Stimulated activated CD8-positive, alpha-beta memory T cell treated with anti-CD3 and anti-CD28 coated beads, Interleukin-12 subunit alpha, Interleukin-12 subunit beta, amount 100 ng/mL, for 1 hour (primary cell): ENCODE measurements around the gene DDR2.

ENCODE experiments used
- DNase-seq: peaks from one replicate; pipeline ENCODE4 v3.0.0-alpha.2; 2020; ENCODE audit warnings: low read depth

DDR2 gene

GRCh38 chr1:162672622-162673260, 40.5 kb downstream of the DDR2 start:
- DNase-seq: no peak

DNA sequence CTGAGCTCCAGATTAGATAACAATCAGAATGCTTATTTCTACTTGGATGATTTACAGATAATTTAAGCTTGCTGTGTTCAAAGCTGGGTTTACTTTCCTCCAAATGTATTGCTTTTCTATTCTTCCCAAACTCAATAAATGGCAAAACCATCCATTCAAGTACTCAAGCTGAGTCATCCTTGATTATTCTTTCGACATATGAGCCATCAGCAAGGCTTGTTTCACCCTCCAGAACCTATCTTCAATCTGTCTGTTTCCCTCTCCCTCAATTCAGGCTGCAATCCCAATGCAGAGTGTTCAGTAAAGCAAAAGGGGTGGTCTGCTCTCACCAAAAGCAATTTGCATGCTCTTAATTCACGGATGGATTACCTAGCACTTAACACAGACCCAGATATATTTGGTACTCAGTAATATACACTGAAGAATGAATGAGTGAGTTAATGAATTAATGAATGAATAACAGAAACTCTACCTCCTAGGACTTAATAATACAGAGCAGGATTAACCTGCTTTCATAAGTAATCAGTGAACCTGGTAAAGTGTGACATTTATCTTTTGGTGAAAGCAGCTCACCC, 41.9 kb downstream of the DDR2 start:
- no peak for DNase-seq

DNA sequence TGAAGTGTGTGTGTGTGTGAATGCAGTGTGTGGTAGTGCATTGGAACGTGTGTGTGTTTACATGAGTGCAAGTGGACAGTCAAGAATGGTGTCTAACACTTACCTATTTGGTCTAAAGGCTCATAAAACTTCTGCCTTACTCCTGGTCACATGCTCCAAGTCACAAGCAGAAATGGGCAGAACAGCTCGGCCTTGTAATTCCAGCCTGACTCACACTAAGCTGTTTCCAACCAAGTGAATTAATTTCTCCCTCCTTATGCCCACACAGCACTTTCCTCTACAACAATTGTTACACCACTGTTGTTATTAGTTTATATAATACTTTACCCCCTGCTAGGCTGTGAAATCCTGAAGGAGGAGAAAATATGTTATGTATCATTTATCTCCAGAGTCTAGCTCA, 43.8 kb downstream of the DDR2 start:
- no peak for DNase-seq

- DNase-seq: no peak
These were observed 44.5 kb downstream of the DDR2 start for GRCh38 chr1:162676750-162677149.

DNA sequence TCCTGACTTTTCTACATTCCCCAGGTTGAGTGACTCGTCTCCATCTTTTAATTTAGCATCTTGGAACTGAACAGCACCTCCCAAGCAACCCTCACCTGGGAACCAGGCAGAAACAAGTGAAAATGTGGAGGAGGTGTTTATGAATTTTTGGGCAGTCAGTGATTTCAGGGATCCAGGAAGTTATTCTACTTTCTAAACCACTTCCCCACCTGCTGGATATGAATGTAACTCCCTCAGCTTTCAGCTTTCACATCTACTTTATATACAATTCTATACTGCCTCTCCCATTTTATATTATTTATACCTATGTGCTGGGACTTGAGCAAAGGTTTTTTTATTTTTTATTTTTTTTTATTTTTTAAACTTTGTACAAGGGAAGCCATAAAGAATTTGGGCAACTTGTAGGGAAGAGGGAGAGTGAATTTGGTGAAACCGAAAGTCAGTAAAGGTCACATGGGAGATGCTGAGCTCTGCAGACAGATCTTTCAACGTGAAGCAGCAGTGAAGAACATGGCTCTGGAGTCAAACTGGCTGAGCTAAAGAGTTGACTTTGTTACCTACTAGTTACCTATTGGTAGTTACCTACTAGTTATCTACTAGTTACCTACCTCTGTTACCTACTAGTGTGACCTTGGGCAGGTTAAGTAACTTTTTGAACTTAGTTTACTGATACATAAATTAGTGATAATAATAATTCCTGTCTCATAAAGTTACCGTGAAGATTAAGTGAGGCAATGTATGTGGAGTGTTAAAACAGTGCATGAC, 45.5 kb downstream of the DDR2 start:
- DNase-seq: no peak

GRCh38 chr1:162678439-162678838, 46.2 kb downstream of the DDR2 start:
- DNase-seq: no peak

GRCh38 chr1:162679298-162679697, 47.0 kb downstream of the DDR2 start:
- DNase-seq: no peak

DNA sequence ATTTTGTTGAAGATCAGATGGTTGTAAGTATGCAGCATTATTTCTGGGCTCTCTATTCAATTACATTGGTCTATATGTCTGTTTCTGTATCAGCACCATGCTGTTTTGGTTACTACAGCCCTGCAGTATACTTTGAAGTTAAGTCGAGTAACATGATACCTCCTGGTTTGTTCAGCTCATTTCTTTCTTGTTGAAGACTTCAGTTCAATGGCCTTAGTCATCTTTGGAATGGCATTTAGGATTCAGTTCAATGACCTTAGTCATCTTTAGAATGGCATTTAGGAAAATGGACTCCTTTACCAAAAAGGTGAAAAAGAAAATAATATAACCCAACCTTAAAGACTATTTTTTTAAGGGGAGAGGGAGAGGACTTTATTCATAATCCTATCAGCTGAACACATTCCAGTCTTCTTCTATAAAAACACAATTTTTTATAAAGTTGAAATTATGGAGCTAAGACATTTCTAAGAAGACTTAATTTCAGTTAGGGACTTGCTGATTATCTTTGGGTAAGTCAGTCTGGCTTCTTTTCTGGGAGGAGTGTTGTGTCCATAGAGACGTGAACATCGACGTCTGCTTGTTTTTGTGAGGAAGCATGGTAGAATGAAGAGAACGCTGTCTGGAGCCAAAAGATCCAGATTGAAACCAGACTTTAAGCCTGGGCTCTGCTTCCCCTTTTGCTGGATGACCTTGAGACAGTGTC, 48.3 kb downstream of the DDR2 start:
- DNase-seq: no peak

DNA sequence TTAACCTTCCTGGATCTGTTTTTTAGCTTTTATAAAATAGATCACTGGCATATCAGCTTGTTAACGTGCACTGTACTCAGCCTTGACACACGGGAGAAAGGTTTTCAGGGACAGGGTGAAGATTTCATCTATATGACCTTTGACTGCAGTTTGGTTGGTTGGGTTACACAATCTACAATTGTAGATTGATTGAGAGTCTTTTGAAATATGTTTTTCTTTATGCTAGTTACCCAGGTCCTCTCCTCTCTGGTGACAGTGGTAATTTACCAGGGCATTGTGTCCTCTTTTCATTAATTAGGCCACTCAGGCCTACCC, 48.8 kb downstream of the DDR2 start:
- DNase-seq: no peak

DNA sequence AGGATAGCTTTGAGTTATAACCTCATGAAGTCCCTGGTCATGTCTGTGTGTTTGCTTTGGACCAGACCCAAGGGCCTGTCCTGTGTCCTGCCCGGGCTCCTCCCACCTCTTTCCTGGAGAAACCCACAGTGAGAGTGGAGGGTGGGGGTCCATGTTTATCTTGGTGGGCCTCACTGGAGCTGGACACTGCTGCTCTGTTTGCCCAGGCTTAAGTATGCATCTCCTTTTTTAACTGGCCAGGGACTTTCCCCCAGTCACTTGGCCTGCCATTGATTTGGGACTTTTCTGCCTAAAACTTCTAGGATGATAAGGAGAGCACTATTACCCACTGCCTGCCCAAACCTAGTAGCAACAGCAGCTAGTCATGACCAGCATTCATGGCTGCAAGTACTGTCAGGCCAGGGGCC, 49.8 kb downstream of the DDR2 start:
- DNase-seq: no peak

GRCh38 chr1:162687870-162688269, 55.6 kb downstream of the DDR2 start:
- DNase-seq: no peak

DNA sequence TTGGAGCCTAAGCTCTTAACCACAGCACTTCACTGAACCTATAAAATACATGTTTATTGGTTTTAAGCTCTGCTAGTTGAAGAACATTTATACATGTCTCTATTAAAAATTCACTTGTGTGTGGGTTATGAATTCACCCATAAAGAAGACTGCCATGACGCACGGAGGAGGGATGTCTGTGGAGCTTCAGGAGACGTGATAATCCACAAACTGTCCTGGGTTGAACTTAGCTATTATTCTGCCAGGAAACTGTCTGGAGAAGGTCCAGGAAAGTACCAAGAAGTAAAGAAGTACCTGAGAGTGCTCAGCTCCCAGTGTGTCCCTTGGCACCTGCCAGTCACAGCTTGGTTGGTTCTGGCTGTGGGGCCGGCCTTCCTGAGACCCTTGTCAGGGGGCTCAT, 56.3 kb downstream of the DDR2 start:
- DNase-seq: no peak

- no peak for DNase-seq
These were observed 56.7 kb downstream of the DDR2 start for GRCh38 chr1:162688931-162689330.

DNA sequence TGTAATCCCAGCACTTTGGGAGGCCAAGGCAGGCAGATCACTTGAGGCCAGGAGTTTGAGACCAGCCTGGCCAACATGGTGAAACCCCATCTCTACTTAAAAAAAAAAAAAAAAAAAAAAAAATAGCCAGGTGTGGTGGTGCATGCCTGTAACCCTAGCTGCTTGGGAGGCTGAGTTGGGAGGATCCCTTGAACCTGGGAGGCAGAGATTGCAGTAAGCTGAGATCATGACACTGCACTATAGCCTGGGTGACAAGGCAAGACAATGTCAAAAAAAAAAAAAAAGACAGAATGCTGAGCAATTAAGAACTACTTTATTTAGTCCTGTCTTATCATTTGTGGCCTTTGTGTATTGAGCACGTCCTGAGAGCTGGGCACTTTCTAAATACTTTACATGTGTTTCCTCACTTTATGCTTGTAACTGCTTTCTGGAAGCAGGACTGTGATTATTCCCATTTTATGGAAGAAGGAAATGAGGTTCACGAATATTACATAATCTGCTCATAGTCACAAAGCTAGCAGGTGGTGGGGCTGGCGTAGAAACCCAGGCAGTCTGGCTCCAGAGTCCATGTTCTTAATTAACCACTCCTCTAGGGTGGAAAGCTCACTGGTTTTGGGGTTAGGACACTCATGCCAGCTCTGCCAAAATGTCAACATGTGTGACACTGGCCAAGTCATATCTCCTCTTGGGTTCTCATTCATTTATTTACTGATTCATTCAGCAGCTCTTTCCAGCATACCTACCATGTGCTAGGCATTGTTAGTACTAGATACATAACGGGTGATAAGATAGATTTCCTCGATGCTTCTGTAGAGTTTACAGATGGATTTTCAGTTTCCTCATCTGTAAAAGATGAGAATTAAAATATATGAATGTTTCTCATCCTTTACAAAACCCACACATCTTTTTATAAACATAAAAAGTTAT, 57.7 kb downstream of the DDR2 start:
- no peak for DNase-seq

- no peak for DNase-seq
These were observed 58.6 kb downstream of the DDR2 start for GRCh38 chr1:162690672-162691434.

DNA sequence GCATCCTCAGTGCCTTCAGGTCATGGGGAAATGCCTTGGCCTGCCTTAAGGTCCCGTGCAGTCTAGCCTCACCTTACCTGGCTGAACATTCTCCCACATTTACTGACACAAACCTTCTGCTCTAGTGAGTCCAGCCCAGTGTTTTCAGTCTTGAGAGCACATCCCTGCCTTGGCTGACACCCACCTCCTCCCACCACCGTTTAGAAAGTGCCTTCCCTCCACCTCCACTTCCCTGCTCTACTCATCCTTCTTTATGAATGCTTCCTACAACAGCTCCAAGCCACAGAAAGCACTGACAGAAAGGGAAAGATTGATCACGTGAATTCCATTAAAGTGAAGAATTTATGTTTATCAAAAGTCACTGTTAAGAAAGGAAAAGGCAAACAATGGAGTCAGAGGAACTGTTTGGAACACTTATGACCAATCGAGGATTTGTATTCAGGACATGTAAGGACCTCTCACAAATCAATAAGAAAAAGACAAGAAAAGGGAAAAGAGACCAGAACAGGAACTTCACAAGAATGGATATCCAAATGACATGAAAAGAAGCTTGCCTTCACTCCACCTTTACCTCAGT, 59.8 kb downstream of the DDR2 start:
- DNase-seq: no peak

GRCh38 chr1:162694911-162695310, 62.6 kb downstream of the DDR2 start:
- no peak for DNase-seq

DNA sequence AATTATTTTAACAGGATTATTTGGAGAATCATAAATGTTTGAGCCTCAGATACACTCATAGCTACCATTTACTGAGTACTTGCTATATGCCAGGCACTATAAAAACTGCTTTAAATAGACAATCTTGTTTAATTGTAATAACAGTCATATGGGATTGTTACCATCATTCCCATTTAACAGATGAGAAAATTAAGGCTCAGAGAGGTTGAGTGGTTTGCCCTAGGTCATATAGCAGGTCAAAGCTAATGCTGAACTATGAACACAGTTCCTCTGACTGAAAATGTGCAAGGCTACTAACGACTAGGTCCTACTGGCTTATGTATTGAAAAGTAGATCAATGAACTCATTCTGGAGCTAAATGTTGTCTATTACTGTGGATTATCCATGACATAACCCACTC, 63.4 kb downstream of the DDR2 start:
- DNase-seq: no peak

- DNase-seq: no peak
These were observed 64.1 kb downstream of the DDR2 start for GRCh38 chr1:162696286-162696862.

DNA sequence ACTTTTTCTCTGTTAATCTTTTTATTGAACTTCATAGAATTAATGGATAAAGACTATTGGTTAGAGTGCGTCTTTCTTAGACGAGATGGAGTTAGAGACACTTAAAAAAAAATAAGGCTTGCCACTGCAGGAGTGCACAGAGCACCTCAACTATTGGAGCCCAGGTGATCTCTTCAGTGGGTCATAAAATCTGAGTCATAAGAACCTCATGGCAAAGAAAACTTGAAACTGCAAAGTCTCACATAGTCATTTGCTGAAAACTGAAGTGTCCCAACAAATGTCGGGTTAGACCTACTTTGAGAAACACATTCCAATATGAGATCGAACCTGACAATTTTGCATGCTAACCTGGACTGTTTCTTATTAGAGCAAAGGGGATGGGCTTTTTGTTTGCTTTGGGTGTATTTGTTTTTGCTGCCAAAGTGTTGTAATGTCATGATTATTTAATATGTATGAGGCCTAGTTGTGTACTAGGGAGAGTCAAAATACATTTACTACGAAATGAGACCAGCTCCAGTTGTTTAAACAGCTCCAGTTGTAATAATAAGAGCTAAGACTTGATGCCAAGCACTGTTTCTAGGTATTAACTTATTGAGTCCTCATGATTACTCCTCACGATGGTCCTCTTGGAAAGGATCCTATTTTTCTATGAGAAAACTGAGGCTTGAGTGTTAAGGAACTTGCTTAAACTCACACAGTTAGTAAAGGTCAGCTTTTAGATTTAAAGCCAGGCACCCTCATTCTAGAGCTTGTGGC, 65.1 kb downstream of the DDR2 start:
- DNase-seq: no peak
